ENCODE data around the gene ARRDC2. TPM values are rescaled to one million over a fixed set of nuclear protein-coding genes. Genes with fewer than 3 reads are reported as not detected.

ARRDC2 gene
- total and polyA plus RNA-seq, 10 of the 15 experiments (the other 5 are each of a cell fraction or from before 2014, with no cell fraction given), result 0.48 to 10.1 (median 4.8) TPM

- in situ Hi-C loops (cut with MboI) (no loop called here), intact Hi-C loops (cut with micrococcal nuclease; ENCODE audit: unreplicated experiment) (no loop called here)
- ChIA-PET RAD21 (ENCODE audit: unreplicated experiment) (interaction anchor here (1.1 kb wide), 1 partner anchor 34 kb away, joined by 4 read pairs; no protein-coding TSS in a partner anchor), CTCF (interaction anchor here (1.1 to 1.2 kb wide), 2 partner anchors 28 to 34 kb away, joined by 3 read pairs; no protein-coding TSS in a partner anchor), POLR2A (no interaction called here), SMC1A (ENCODE audit: uncharacterized antibody, unreplicated experiment) (no interaction called here)
- ATAC-seq, result peak; percentile 58
- BruUV-seq (replicated peaks), result no TSS peak
- Histone ChIP-seq H4K20me1 (ENCODE audit: control insufficient read depth, insufficient read depth) (no peaks in the 10 kb centered on the region; the same call in 1 of the 2 replicates), H3K4me3 (no peak overlapping the region), H3K9ac (ENCODE audit: control insufficient read depth, insufficient read depth, low read length) (no peak overlapping the region), H3K79me2 (ENCODE audit: control insufficient read depth, insufficient read depth, low read length) (no peaks in the 10 kb centered on the region), H3K27me3 (replicated peaks in 1 of 2; ENCODE audit: control insufficient read depth in 2 of 2, insufficient read depth in 2 of 2, low read length in 1 of 2) (peaks cover 0 to 2% of the 10 kb centered on the region in 2 experiments; a peak in 1 of 4 replicates), H3K9me3 (replicated peaks; ENCODE audit: control insufficient read depth, insufficient read depth, low read length) (no peaks in the 10 kb centered on the region), H3K36me3 (ENCODE audit: control insufficient read depth in 2 of 2, insufficient read depth in 2 of 2, low read length in 1 of 2) (no peaks in the 10 kb centered on the region), H3K27ac (ENCODE audit: control insufficient read depth, insufficient read depth) (no peak overlapping the region), H3K4me1 (ENCODE audit: control insufficient read depth, insufficient read depth, low read length) (no peaks in the 10 kb centered on the region), H3K4me2 (ENCODE audit: control insufficient read depth, insufficient read depth) (no peak overlapping the region), H2AFZ (ENCODE audit: control insufficient read depth, low read depth, low read length) (no peak overlapping the region)
- no peak for FAIRE-seq
- TF ChIP-seq, protein P1, sequence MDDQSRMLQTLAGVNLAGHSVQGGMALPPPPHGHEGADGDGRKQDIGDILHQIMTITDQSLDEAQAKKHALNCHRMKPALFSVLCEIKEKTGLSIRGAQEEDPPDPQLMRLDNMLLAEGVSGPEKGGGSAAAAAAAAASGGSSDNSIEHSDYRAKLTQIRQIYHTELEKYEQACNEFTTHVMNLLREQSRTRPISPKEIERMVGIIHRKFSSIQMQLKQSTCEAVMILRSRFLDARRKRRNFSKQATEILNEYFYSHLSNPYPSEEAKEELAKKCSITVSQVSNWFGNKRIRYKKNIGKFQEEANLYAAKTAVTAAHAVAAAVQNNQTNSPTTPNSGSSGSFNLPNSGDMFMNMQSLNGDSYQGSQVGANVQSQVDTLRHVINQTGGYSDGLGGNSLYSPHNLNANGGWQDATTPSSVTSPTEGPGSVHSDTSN (IDR thresholded peaks at IDR 0.05; ENCODE audit: insufficient replicate concordance, low read depth, low read length), result no peak
- no peak for TF ChIP-seq ZNF274 (IDR thresholded peaks at IDR 0.05; ENCODE audit: insufficient read depth, insufficient read length)
- TF ChIP-seq, protein P2, sequence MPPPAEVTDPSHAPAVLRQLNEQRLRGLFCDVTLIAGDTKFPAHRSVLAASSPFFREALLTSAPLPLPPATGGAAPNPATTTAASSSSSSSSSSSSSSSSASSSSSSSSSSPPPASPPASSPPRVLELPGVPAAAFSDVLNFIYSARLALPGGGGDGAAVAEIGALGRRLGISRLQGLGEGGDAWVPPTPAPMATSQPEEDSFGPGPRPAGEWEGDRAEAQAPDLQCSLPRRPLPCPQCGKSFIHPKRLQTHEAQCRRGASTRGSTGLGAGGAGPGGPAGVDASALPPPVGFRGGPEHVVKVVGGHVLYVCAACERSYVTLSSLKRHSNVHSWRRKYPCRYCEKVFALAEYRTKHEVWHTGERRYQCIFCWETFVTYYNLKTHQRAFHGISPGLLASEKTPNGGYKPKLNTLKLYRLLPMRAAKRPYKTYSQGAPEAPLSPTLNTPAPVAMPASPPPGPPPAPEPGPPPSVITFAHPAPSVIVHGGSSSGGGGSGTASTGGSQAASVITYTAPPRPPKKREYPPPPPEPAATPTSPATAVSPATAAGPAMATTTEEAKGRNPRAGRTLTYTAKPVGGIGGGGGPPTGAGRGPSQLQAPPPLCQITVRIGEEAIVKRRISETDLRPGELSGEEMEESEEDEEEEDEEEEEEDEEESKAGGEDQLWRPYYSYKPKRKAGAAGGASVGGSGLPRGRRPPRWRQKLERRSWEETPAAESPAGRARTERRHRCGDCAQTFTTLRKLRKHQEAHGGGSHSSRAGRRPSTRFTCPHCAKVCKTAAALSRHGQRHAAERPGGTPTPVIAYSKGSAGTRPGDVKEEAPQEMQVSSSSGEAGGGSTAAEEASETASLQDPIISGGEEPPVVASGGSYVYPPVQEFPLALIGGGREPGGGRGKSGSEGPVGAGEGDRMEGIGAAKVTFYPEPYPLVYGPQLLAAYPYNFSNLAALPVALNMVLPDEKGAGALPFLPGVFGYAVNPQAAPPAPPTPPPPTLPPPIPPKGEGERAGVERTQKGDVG (CRISPR knock-in tag; IDR thresholded peaks at IDR 0.05), result no peak
- TF ChIP-seq PAX5 (IDR thresholded peaks at IDR 0.05; ENCODE audit: borderline replicate concordance, low read depth, low read length), result peak; percentile 18; the same call in 1 of the 2 replicates
- TF ChIP-seq HCFC1 (IDR thresholded peaks at IDR 0.05; ENCODE audit: low read length), result no peak
- TF ChIP-seq MLLT1 (IDR thresholded peaks at IDR 0.05), result no peak
- 6% methylated on average over 1 of the region's 1 CpG for WGBS (ENCODE audit: insufficient coverage, insufficient replicate concordance, low lambda C conversion rate, missing lambda C conversion rate)
- DNase-seq (ENCODE audit: low read depth, low spot score), result no peak
Observed at GRCh38 chr19:17972230-17972629, 35.7 kb upstream of the ARRDC2 start.

Data from GM12878 (cell line).